22Rv1 (cell line): Measurements from ENCODE around the gene MKKS.

Source experiments
- ZFX ChIP-seq: fragments of 450-650 bp; IDR thresholded peaks from 2 replicates; pipeline ENCODE4 v1.6.1; 2017; ENCODE audit warnings: antibody characterized with exemption, borderline replicate concordance
- TF ChIP-seq, protein P1 (sequence below): fragments of 450-650 bp; IDR thresholded peaks from 2 replicates; pipeline ENCODE4 v1.5.1; 2017; ENCODE audit warnings: mild to moderate bottlenecking

GRCh38 chr20:10369723-10370090 lies 64.3 kb downstream of the MKKS start:
- TF ChIP-seq, protein P1, sequence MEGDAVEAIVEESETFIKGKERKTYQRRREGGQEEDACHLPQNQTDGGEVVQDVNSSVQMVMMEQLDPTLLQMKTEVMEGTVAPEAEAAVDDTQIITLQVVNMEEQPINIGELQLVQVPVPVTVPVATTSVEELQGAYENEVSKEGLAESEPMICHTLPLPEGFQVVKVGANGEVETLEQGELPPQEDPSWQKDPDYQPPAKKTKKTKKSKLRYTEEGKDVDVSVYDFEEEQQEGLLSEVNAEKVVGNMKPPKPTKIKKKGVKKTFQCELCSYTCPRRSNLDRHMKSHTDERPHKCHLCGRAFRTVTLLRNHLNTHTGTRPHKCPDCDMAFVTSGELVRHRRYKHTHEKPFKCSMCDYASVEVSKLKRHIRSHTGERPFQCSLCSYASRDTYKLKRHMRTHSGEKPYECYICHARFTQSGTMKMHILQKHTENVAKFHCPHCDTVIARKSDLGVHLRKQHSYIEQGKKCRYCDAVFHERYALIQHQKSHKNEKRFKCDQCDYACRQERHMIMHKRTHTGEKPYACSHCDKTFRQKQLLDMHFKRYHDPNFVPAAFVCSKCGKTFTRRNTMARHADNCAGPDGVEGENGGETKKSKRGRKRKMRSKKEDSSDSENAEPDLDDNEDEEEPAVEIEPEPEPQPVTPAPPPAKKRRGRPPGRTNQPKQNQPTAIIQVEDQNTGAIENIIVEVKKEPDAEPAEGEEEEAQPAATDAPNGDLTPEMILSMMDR = no peak
- TF ChIP-seq ZFX = no peak
